ENCODE measurements around the gene TAF11L8. TPM values are rescaled to one million over a fixed set of nuclear protein-coding genes. Genes with fewer than 3 reads are reported as not detected.
A peak's percentile ranks its signal among the peaks of the same experiment; 100 is the strongest.
"Not testable (repeated sequence)": the region's sequence is repeated elsewhere in the genome, so short reads cannot be mapped to it uniquely, and the experiment has no call there.

TAF11L8 gene
- total RNA-seq, 1 experiment from 2014 or later = not detected

DNA sequence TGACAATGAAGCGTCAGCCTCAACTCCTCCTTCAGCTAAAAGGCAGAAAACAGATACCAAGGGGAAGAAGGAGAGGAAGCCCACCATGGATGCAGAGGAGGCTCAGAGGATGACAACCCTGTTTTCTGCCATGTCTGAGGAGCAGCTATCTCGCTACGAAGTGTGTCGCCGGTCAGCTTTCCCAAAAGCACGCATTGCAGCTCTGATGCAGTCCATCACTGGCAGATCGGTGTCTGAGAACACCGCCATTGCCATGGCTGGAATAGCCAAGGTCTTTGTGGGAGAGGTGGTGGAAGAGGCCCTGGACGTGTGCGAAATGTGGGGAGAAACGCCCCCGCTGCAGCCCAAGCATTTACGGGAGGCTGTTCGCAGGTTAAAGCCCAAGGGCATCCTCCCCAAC is 14.2 kb upstream of the TAF11L8 start:
- no peak for TF ChIP-seq EZH2 (IDR thresholded peaks at IDR 0.05; ENCODE audit: borderline replicate concordance, low read depth, low read length, poor library complexity, severe bottlenecking)
- TF ChIP-seq, protein P1, sequence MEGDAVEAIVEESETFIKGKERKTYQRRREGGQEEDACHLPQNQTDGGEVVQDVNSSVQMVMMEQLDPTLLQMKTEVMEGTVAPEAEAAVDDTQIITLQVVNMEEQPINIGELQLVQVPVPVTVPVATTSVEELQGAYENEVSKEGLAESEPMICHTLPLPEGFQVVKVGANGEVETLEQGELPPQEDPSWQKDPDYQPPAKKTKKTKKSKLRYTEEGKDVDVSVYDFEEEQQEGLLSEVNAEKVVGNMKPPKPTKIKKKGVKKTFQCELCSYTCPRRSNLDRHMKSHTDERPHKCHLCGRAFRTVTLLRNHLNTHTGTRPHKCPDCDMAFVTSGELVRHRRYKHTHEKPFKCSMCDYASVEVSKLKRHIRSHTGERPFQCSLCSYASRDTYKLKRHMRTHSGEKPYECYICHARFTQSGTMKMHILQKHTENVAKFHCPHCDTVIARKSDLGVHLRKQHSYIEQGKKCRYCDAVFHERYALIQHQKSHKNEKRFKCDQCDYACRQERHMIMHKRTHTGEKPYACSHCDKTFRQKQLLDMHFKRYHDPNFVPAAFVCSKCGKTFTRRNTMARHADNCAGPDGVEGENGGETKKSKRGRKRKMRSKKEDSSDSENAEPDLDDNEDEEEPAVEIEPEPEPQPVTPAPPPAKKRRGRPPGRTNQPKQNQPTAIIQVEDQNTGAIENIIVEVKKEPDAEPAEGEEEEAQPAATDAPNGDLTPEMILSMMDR (conservative IDR thresholded peaks at IDR 0.05; ENCODE audit: low read depth, low read length) = no peak
- BruUV-seq (replicated peaks) = no TSS peak
- ChIA-PET CTCF (no interaction called here), POLR2A (ENCODE audit: low non-redundant PET) (interaction anchor here (0.5 kb wide), 1 partner anchor 285 kb away, joined by 3 read pairs; no protein-coding TSS in a partner anchor)
- no peaks in the 10 kb centered on the region for H3K27me3 ChIP-seq (replicated peaks; ENCODE audit: insufficient read depth, low read depth, low read length, poor library complexity)
- intact Hi-C loops (cut with micrococcal nuclease; ENCODE audit: unreplicated experiment) = no loop called here
- DNase-seq (ENCODE audit: low spot score) = no peak
- no peak overlapping the region for H3K27ac ChIP-seq (ENCODE audit: low read depth, low read length, poor library complexity, severe bottlenecking)
- no peak overlapping the region for H3K4me3 ChIP-seq (ENCODE audit: low read depth, low read length, poor library complexity, severe bottlenecking)
- no peaks in the 10 kb centered on the region for H3K9me3 ChIP-seq (ENCODE audit: low read depth, low read length, poor library complexity, severe bottlenecking)
- no peaks in the 10 kb centered on the region for H3K4me1 ChIP-seq (ENCODE audit: insufficient read depth, low read length, poor library complexity, severe bottlenecking)
- H3K36me3 ChIP-seq (ENCODE audit: insufficient read depth, low read length, poor library complexity, severe bottlenecking) = no peaks in the 10 kb centered on the region

DNA sequence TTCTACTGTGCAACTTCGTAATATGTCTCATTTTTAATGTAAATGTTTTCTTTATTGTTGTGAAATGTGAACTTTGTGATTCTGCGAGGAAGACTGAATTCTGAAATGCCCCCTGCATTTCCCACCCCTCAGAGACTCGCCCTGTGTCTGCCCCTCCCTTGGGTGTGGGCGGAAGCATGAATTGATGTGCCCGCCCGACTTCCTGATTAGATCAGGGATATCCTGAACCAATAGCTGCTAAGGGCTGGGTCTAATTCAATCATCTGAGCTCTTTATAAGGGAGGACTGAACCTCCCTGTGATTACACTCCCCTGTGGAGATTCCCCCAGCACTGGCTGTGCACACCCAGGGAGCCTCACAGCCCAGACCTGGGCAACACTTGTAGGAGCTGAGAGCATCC is 13.1 kb upstream of the TAF11L8 start, which contains the start of gene TAF11L11:
Gene TAF11L11 (plus strand): TSS at position 304 of the 400 bp plus-strand sequence.
- H3K27me3 ChIP-seq (replicated peaks; ENCODE audit: insufficient read depth, low read depth, low read length, poor library complexity); POLR2A ChIA-PET (ENCODE audit: low non-redundant PET); H3K9me3 ChIP-seq (ENCODE audit: low read depth, low read length, poor library complexity, severe bottlenecking); intact Hi-C loops (cut with micrococcal nuclease; ENCODE audit: unreplicated experiment); H3K4me3 ChIP-seq (ENCODE audit: low read depth, low read length, poor library complexity, severe bottlenecking); H3K36me3 ChIP-seq (ENCODE audit: insufficient read depth, low read length, poor library complexity, severe bottlenecking); BruUV-seq (replicated peaks); H3K4me1 ChIP-seq (ENCODE audit: insufficient read depth, low read length, poor library complexity, severe bottlenecking); H3K27ac ChIP-seq (ENCODE audit: low read depth, low read length, poor library complexity, severe bottlenecking): not testable (repeated sequence)
- peak; percentile 54 for DNase-seq (ENCODE audit: low spot score)
- CTCF ChIA-PET = interaction anchor here (0.6 kb wide), 1 partner anchor 274 kb away, joined by 4 read pairs; no protein-coding TSS in a partner anchor

DNA sequence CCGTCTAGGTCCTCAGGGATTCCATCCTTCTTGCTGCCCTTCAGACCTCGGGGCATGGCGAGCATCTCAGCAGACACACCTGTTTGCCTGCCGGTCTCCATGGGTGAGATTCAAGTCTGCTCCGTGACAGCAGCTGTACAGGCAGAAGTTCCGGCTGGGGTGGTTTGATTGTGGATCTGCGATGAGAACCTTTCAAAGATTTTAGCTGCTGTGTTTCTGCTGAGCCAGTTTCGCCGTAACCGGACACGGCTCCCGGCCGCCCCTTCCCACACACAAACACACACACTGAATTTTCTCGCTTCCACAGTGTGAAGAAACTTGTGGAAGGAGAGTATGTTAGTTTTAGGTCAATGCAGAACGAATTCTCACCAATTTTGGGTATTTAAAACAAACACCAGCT is 7.0 kb upstream of the TAF11L8 start, which contains the start of gene TAF11L10:
Gene TAF11L10 (minus strand): TSS at position 101 of the 400 bp plus-strand sequence.
- POLR2A ChIA-PET (ENCODE audit: low non-redundant PET); H3K27ac ChIP-seq (ENCODE audit: low read depth, low read length, poor library complexity, severe bottlenecking); H3K4me1 ChIP-seq (ENCODE audit: insufficient read depth, low read length, poor library complexity, severe bottlenecking); intact Hi-C loops (cut with micrococcal nuclease; ENCODE audit: unreplicated experiment); CTCF ChIA-PET; H3K9me3 ChIP-seq (ENCODE audit: low read depth, low read length, poor library complexity, severe bottlenecking); BruUV-seq (replicated peaks); H3K4me3 ChIP-seq (ENCODE audit: low read depth, low read length, poor library complexity, severe bottlenecking); DNase-seq (ENCODE audit: low spot score); H3K27me3 ChIP-seq (replicated peaks; ENCODE audit: insufficient read depth, low read depth, low read length, poor library complexity); H3K36me3 ChIP-seq (ENCODE audit: insufficient read depth, low read length, poor library complexity, severe bottlenecking): not testable (repeated sequence)

DNA sequence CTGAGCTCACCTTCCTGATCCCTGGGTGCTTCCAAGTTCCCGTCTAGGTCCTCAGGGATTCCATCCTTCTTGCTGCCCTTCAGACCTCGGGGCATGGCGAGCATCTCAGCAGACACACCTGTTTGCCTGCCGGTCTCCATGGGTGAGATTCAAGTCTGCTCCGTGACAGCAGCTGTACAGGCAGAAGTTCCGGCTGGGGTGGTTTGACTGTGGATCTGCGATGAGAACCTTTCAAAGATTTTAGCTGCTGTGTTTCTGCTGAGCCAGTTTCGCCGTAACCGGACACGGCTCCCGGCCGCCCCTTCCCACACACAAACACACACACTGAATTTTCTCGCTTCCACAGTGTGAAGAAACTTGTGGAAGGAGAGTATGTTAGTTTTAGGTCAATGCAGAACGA is 3.5 kb upstream of the TAF11L8 start, which contains the start of gene TAF11L9:
Gene TAF11L9 (minus strand): TSS at position 140 of the 400 bp plus-strand sequence.
- H3K4me1 ChIP-seq (ENCODE audit: insufficient read depth, low read length, poor library complexity, severe bottlenecking); H3K27ac ChIP-seq (ENCODE audit: low read depth, low read length, poor library complexity, severe bottlenecking); H3K27me3 ChIP-seq (replicated peaks; ENCODE audit: insufficient read depth, low read depth, low read length, poor library complexity); H3K9me3 ChIP-seq (ENCODE audit: low read depth, low read length, poor library complexity, severe bottlenecking); DNase-seq (ENCODE audit: low spot score); H3K36me3 ChIP-seq (ENCODE audit: insufficient read depth, low read length, poor library complexity, severe bottlenecking); H3K4me3 ChIP-seq (ENCODE audit: low read depth, low read length, poor library complexity, severe bottlenecking); intact Hi-C loops (cut with micrococcal nuclease; ENCODE audit: unreplicated experiment); POLR2A ChIA-PET (ENCODE audit: low non-redundant PET); CTCF ChIA-PET; BruUV-seq (replicated peaks): not testable (repeated sequence)

DNA sequence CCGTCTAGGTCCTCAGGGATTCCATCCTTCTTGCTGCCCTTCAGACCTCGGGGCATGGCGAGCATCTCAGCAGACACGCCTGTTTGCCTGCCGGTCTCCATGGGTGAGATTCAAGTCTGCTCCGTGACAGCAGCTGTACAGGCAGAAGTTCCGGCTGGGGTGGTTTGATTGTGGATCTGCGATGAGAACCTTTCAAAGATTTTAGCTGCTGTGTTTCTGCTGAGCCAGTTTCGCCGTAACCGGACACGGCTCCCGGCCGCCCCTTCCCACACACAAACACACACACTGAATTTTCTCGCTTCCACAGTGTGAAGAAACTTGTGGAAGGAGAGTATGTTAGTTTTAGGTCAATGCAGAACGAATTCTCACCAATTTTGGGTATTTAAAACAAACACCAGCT is 5.1 kb downstream of the TAF11L8 start, which contains the start of gene TAF11L7:
Gene TAF11L7 (minus strand): TSS at position 101 of the 400 bp plus-strand sequence.
- H3K27me3 ChIP-seq (replicated peaks; ENCODE audit: insufficient read depth, low read depth, low read length, poor library complexity); POLR2A ChIA-PET (ENCODE audit: low non-redundant PET); DNase-seq (ENCODE audit: low spot score); BruUV-seq (replicated peaks); H3K4me1 ChIP-seq (ENCODE audit: insufficient read depth, low read length, poor library complexity, severe bottlenecking); intact Hi-C loops (cut with micrococcal nuclease; ENCODE audit: unreplicated experiment); H3K4me3 ChIP-seq (ENCODE audit: low read depth, low read length, poor library complexity, severe bottlenecking); H3K36me3 ChIP-seq (ENCODE audit: insufficient read depth, low read length, poor library complexity, severe bottlenecking); CTCF ChIA-PET; H3K9me3 ChIP-seq (ENCODE audit: low read depth, low read length, poor library complexity, severe bottlenecking); H3K27ac ChIP-seq (ENCODE audit: low read depth, low read length, poor library complexity, severe bottlenecking): not testable (repeated sequence)

Other genes with a start within 250 kb of the TAF11L8 start
- gene TAF11L2, start 92.7 kb downstream of the TAF11L8 start, total RNA-seq (2021) = not detected in 2 replicates
- gene TAF11L3, start 72.6 kb downstream of the TAF11L8 start, total RNA-seq (2021) = not detected in 2 replicates
- gene TAF11L4, start 69.2 kb downstream of the TAF11L8 start, total RNA-seq (2021) = not detected in 2 replicates
- 1.4 and 1.7 TPM in 2 replicates for gene TAF11L5, start 65.7 kb downstream of the TAF11L8 start, total RNA-seq (2021)
- gene TAF11L6, start 62.3 kb downstream of the TAF11L8 start, total RNA-seq (2021) = not detected in 2 replicates
- gene TAF11L7, start 5.2 kb downstream of the TAF11L8 start, total RNA-seq (2021) = not detected in 2 replicates
- gene TAF11L9, start 3.4 kb upstream of the TAF11L8 start, total RNA-seq (2021) = not detected in 2 replicates
- gene TAF11L10, start 6.9 kb upstream of the TAF11L8 start, total RNA-seq (2021) = 1.4 and 1.7 TPM in 2 replicates
- gene TAF11L11, start 13.2 kb upstream of the TAF11L8 start, total RNA-seq (2021) = 0.64 and 0.85 TPM in 2 replicates
- not detected in 2 replicates for gene TAF11L12, start 19.4 kb upstream of the TAF11L8 start, total RNA-seq (2021)
- gene TAF11L13, start 41.1 kb upstream of the TAF11L8 start, total RNA-seq (2021) = not detected in 2 replicates
- not detected in 2 replicates for gene TAF11L14, start 43.5 kb upstream of the TAF11L8 start, total RNA-seq (2021)